ENCODE results near the gene IKZF1.

The IKZF1 gene

GRCh38 chr7:50409856-50410745 lies 105.6 kb downstream of the IKZF1 start:
- TF ChIP-seq POLR2A (IDR thresholded peaks at IDR 0.05; ENCODE audit: low read length) = no peak
- TF ChIP-seq GATA1 (IDR thresholded peaks at IDR 0.05; ENCODE audit: low read depth, low read length) = no peak
- DNase-seq = no peak

GRCh38 chr7:50411332-50411731 lies 106.8 kb downstream of the IKZF1 start:
- TF ChIP-seq POLR2A (IDR thresholded peaks at IDR 0.05; ENCODE audit: low read length) = no peak
- no peak for TF ChIP-seq GATA1 (IDR thresholded peaks at IDR 0.05; ENCODE audit: low read depth, low read length)
- no peak for DNase-seq

GRCh38 chr7:50412973-50413372 lies 108.5 kb downstream of the IKZF1 start:
- DNase-seq = no peak
- TF ChIP-seq GATA1 (IDR thresholded peaks at IDR 0.05; ENCODE audit: low read depth, low read length) (no peak), POLR2A (IDR thresholded peaks at IDR 0.05; ENCODE audit: low read length) (no peak)

GRCh38 chr7:50413561-50413960 lies 109.0 kb downstream of the IKZF1 start:
- no peak for DNase-seq
- no peak for TF ChIP-seq POLR2A (IDR thresholded peaks at IDR 0.05; ENCODE audit: low read length)
- no peak for TF ChIP-seq GATA1 (IDR thresholded peaks at IDR 0.05; ENCODE audit: low read depth, low read length)

- DNase-seq = no peak
- TF ChIP-seq POLR2A (IDR thresholded peaks at IDR 0.05; ENCODE audit: low read length) = no peak
- TF ChIP-seq GATA1 (IDR thresholded peaks at IDR 0.05; ENCODE audit: low read depth, low read length) = no peak
Observed at GRCh38 chr7:50415844-50416364, 111.4 kb downstream of the IKZF1 start.

GRCh38 chr7:50416527-50417182 lies 112.1 kb downstream of the IKZF1 start:
- no peak for DNase-seq
- TF ChIP-seq POLR2A (IDR thresholded peaks at IDR 0.05; ENCODE audit: low read length) (no peak), GATA1 (IDR thresholded peaks at IDR 0.05; ENCODE audit: low read depth, low read length) (no peak)

GRCh38 chr7:50418086-50418515 lies 113.6 kb downstream of the IKZF1 start:
- TF ChIP-seq POLR2A (IDR thresholded peaks at IDR 0.05; ENCODE audit: low read length) = no peak
- no peak for TF ChIP-seq GATA1 (IDR thresholded peaks at IDR 0.05; ENCODE audit: low read depth, low read length)
- peak; percentile 83 to 88 for DNase-seq

- TF ChIP-seq POLR2A (IDR thresholded peaks at IDR 0.05; ENCODE audit: low read length) (no peak), GATA1 (IDR thresholded peaks at IDR 0.05; ENCODE audit: low read depth, low read length) (no peak)
- DNase-seq = no peak
Observed at GRCh38 chr7:50418526-50419290, 114.2 kb downstream of the IKZF1 start.

GRCh38 chr7:50421043-50421442 lies 116.5 kb downstream of the IKZF1 start:
- no peak for DNase-seq
- TF ChIP-seq POLR2A (IDR thresholded peaks at IDR 0.05; ENCODE audit: low read length) = no peak
- TF ChIP-seq GATA1 (IDR thresholded peaks at IDR 0.05; ENCODE audit: low read depth, low read length) = no peak

- no peak for DNase-seq
Observed at GRCh38 chr7:50422858-50423257, 118.3 kb downstream of the IKZF1 start.

GRCh38 chr7:50423860-50424259 lies 119.3 kb downstream of the IKZF1 start:
- no peak for DNase-seq
- TF ChIP-seq POLR2A (IDR thresholded peaks at IDR 0.05; ENCODE audit: low read length) (no peak), GATA1 (IDR thresholded peaks at IDR 0.05; ENCODE audit: low read depth, low read length) (no peak)

More at GRCh38 chr7:50422858-50423257, 118.3 kb downstream of the IKZF1 start:
- no peak for TF ChIP-seq POLR2A (IDR thresholded peaks at IDR 0.05; ENCODE audit: low read length)
- TF ChIP-seq GATA1 (IDR thresholded peaks at IDR 0.05; ENCODE audit: low read depth, low read length) = no peak

GRCh38 chr7:50425318-50425717 lies 120.8 kb downstream of the IKZF1 start:
- DNase-seq = no peak
- TF ChIP-seq POLR2A (IDR thresholded peaks at IDR 0.05; ENCODE audit: low read length) = no peak
- TF ChIP-seq GATA1 (IDR thresholded peaks at IDR 0.05; ENCODE audit: low read depth, low read length) = no peak

- TF ChIP-seq POLR2A (IDR thresholded peaks at IDR 0.05; ENCODE audit: low read length) (no peak), GATA1 (IDR thresholded peaks at IDR 0.05; ENCODE audit: low read depth, low read length) (no peak)
- DNase-seq = no peak
Observed at GRCh38 chr7:50426280-50427045, 121.9 kb downstream of the IKZF1 start.

All from erythroblast (primary cell).